PC-9 (cell line): ENCODE data around the gene VPS39. TPM values are rescaled to one million over a fixed set of nuclear protein-coding genes. Genes with fewer than 3 reads are reported as not detected.

Source experiments
- BruUV-seq: library from RNA; stranded (reverse); fragments of 400-500 nt; replicated peaks from 2 replicates; lab custom pipeline; 2021; lab: Mats Ljungman, UMichigan
- CTCF ChIA-PET: fragments of 300-600 bp; sonication (Branson Sonifier 250); formaldehyde crosslinking; loops from one replicate; lab custom pipeline; 2022; ENCODE audit warnings: antibody characterized with exemption; lab: Charles Lee
- POLR2A ChIA-PET: fragments of 300-600 bp; sonication (Branson Sonifier 250); formaldehyde crosslinking; loops from one replicate; lab custom pipeline; 2022; ENCODE audit warnings: antibody characterized with exemption; ENCODE audit not compliant: unreplicated experiment; lab: Charles Lee
- DNase-seq, 2 experiments: peaks; one replicate each; pipeline versions ENCODE4 v3.0.0 to v3.0.0-alpha.2; 2015 to 2022; ENCODE audit warnings: mixed read lengths in 1 of 2
- H2AFZ ChIP-seq: fragments of 200-600 bp; sonication (generic); 2 replicates; pipeline ENCODE4 v1.8.1; 2017; ENCODE audit warnings: antibody characterized with exemption
- H3F3A ChIP-seq: fragments of 200-600 bp; sonication (generic); 2 replicates; pipeline ENCODE4 v1.8.1; 2017; ENCODE audit warnings: antibody characterized with exemption, mild to moderate bottlenecking, low read depth; ENCODE audit not compliant: insufficient read depth
- H3K27ac ChIP-seq: fragments of 200-600 bp; sonication (generic); 2 replicates; pipeline ENCODE4 v1.6.1; 2016; ENCODE audit warnings: mixed run types
- H3K27me3 ChIP-seq: fragments of 200-600 bp; sonication (generic); 2 replicates; pipeline ENCODE4 v1.6.1; 2016; ENCODE audit warnings: low read depth, mixed run types; ENCODE audit not compliant: insufficient read depth
- H3K36me3 ChIP-seq: fragments of 200-600 bp; sonication (generic); 2 replicates; pipeline ENCODE4 v1.6.1; 2016; ENCODE audit warnings: low read depth, mixed run types
- H3K4me1 ChIP-seq: fragments of 200-600 bp; sonication (generic); replicated peaks from 2 replicates; pipeline ENCODE4 v1.6.1; 2016; ENCODE audit warnings: mixed run types; ENCODE audit not compliant: insufficient read depth
- H3K4me2 ChIP-seq: fragments of 200-600 bp; sonication (generic); 2 replicates; pipeline ENCODE4 v1.6.1; 2017; ENCODE audit warnings: mixed run types
- H3K4me3 ChIP-seq: fragments of 200-600 bp; sonication (generic); 2 replicates; pipeline ENCODE4 v1.6.1; 2016; ENCODE audit warnings: mixed run types
- H3K79me2 ChIP-seq: fragments of 200-600 bp; sonication (generic); 2 replicates; pipeline ENCODE4 v1.6.1; 2017; ENCODE audit warnings: low read depth, mixed run types
- H3K9me2 ChIP-seq: fragments of 200-600 bp; sonication (generic); 2 replicates; pipeline ENCODE4 v1.8.1; 2017; ENCODE audit warnings: mild to moderate bottlenecking; ENCODE audit not compliant: insufficient read depth
- H3K9me3 ChIP-seq: fragments of 200-600 bp; sonication (generic); 2 replicates; pipeline ENCODE4 v1.8.1; 2016; ENCODE audit warnings: low read depth; ENCODE audit not compliant: insufficient read depth
- H4K20me1 ChIP-seq: fragments of 200-600 bp; sonication (generic); 2 replicates; pipeline ENCODE4 v1.8.1; 2017; ENCODE audit not compliant: insufficient read depth
- EZH2 ChIP-seq: fragments of 200-600 bp; sonication (generic); IDR thresholded peaks from 2 replicates; pipeline ENCODE4 v1.8.0; 2017; ENCODE audit warnings: antibody characterized with exemption, low read depth
- intact Hi-C: fragments of 100-400 bp; cut with micrococcal nuclease; formaldehyde crosslinking; loops from one replicate; pipeline ENCODE4 v1.10.0; 2022; ENCODE audit not compliant: unreplicated experiment
- total RNA-seq: library from RNA; stranded (reverse); gene quantifications from 2 replicates; pipeline ENCODE4 v1.2.3, GENCODE V29; 2021
- TF ChIP-seq, protein P1 (sequence below): fragments of 200-600 bp; sonication (generic); conservative IDR thresholded peaks from 2 replicates; pipeline ENCODE4 v1.6.1; 2017; ENCODE audit warnings: mixed run types, antibody characterized with exemption, mild to moderate bottlenecking, moderate library complexity

The VPS39 gene
- total RNA-seq, 1 experiment from 2014 or later: 57.6 TPM

DNA sequence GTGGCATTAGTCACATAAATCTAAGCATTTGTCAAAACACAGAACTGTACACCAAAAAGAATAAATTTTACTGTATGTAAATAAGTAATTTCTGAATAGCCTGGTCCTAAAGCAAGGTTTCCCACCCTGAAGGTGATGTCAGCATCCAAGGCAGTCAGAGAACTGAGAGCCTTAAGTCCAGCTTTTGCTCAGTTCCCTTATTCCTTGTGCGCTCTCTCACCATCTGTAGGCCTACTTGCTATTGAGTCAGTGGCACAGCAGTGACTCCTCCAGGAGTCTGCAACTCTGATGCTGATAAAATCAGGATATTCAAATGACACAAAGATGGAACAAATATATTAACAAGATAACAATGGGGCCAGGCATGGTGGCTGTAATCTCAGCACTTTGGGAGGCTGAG, 22.3 kb downstream of the VPS39 start:
- no peak for TF ChIP-seq EZH2
- TF ChIP-seq, protein P1, sequence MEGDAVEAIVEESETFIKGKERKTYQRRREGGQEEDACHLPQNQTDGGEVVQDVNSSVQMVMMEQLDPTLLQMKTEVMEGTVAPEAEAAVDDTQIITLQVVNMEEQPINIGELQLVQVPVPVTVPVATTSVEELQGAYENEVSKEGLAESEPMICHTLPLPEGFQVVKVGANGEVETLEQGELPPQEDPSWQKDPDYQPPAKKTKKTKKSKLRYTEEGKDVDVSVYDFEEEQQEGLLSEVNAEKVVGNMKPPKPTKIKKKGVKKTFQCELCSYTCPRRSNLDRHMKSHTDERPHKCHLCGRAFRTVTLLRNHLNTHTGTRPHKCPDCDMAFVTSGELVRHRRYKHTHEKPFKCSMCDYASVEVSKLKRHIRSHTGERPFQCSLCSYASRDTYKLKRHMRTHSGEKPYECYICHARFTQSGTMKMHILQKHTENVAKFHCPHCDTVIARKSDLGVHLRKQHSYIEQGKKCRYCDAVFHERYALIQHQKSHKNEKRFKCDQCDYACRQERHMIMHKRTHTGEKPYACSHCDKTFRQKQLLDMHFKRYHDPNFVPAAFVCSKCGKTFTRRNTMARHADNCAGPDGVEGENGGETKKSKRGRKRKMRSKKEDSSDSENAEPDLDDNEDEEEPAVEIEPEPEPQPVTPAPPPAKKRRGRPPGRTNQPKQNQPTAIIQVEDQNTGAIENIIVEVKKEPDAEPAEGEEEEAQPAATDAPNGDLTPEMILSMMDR: no peak
- Histone ChIP-seq H3K79me2 (no peaks in the 10 kb centered on the region), H3K36me3 (peaks cover 15% of the 10 kb centered on the region; the same call in 1 of the 2 replicates), H3K27ac (no peak overlapping the region), H3K27me3 (no peaks in the 10 kb centered on the region), H3K9me2 (no peaks in the 10 kb centered on the region), H3F3A (no peaks in the 10 kb centered on the region), H2AFZ (no peak overlapping the region), H4K20me1 (no peaks in the 10 kb centered on the region), H3K4me1 (no peaks in the 10 kb centered on the region), H3K9me3 (no peaks in the 10 kb centered on the region), H3K4me3 (no peak overlapping the region), H3K4me2 (no peak overlapping the region)
- intact Hi-C loops: no loop called here
- no peak for DNase-seq
- no TSS peak for BruUV-seq
- CTCF ChIA-PET: no interaction called here
- POLR2A ChIA-PET: no interaction called here

DNA sequence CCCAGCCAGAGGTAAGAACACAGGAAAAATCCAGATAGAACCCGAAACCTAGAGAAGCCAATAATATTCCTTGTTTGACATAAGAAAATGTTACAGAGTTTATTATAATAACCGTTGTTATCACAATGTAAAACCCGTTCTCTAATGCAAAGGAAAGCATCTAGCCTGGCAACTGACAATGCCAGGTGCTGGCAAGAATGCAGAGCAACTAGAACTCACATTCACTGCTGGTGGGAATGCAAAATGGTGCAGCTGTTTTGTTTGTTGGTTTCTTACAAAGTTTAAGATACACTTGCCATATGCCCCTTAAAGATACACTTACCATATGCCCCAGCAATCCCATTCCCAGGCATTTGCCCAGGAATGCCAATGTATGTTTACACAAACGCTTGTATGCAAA, 23.4 kb downstream of the VPS39 start:
- Histone ChIP-seq H3K4me3 (no peak overlapping the region), H3K79me2 (no peaks in the 10 kb centered on the region), H2AFZ (no peak overlapping the region), H4K20me1 (no peaks in the 10 kb centered on the region), H3F3A (no peaks in the 10 kb centered on the region), H3K4me1 (no peaks in the 10 kb centered on the region), H3K4me2 (no peak overlapping the region), H3K9me3 (no peaks in the 10 kb centered on the region), H3K27me3 (no peaks in the 10 kb centered on the region), H3K27ac (no peak overlapping the region), H3K9me2 (no peaks in the 10 kb centered on the region), H3K36me3 (0 out of 2 replicates have a peak, but pooled peaks cover 5% of the 10 kb centered on the region)
- TF ChIP-seq, protein P1: no peak
- no peak for TF ChIP-seq EZH2
- BruUV-seq: no TSS peak
- intact Hi-C loops: no loop called here
- CTCF ChIA-PET: no interaction called here
- POLR2A ChIA-PET: interaction anchor here (0.5 kb wide), 1 partner anchor 28 kb away, joined by 5 read pairs; the partner anchor contains the start of gene PLA2G4F
- no peak for DNase-seq

DNA sequence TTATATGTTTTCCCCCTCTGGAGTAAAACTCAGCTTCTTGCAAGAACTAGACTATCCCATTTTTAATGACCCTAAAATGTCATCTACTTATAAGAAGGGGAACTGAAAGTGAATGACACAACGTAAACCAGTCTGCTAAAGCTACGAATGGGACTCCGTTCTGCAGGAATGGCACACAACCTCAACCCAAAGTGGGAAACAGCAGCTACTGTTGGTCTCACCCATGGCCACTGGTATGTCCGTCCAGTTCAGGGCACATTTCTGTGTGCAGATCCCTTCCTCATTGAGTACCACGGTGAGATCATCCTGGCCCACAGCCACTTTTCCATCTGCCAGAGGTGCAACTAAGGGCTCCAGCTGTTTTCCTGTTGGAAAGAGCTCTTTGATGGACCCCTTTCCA, 23.8 kb downstream of the VPS39 start:
- no TSS peak for BruUV-seq
- Histone ChIP-seq H3K27ac (no peak overlapping the region), H3K9me2 (no peaks in the 10 kb centered on the region), H3K4me3 (no peak overlapping the region), H3K27me3 (no peaks in the 10 kb centered on the region), H3K9me3 (no peaks in the 10 kb centered on the region), H3K79me2 (no peaks in the 10 kb centered on the region), H2AFZ (no peak overlapping the region), H4K20me1 (no peaks in the 10 kb centered on the region), H3K4me1 (no peaks in the 10 kb centered on the region), H3K4me2 (no peak overlapping the region), H3K36me3 (0 out of 2 replicates have a peak, but pooled peaks cover 5% of the 10 kb centered on the region), H3F3A (no peaks in the 10 kb centered on the region)
- CTCF ChIA-PET: no interaction called here
- TF ChIP-seq, protein P1: no peak
- TF ChIP-seq EZH2: no peak
- no peak for DNase-seq
- POLR2A ChIA-PET: no interaction called here
- intact Hi-C loops: no loop called here
